Muscle of back (tissue), 11 donors: ENCODE data around the gene LBX1. TPM values are rescaled to one million over a fixed set of nuclear protein-coding genes. Genes with fewer than 3 reads are reported as not detected.
"Not testable (repeated sequence)": the region's sequence is repeated elsewhere in the genome, so short reads cannot be mapped to it uniquely, and the experiment has no call there.

ENCODE experiments used
- DNase-seq, 3 donors: peaks; one replicate each; pipeline versions ENCODE4 v3.0.0 to v3.0.0-alpha.2; 2013
- polyA plus RNA-seq, 10 donors: library from polyadenylated mRNA; unstranded; fragments of 120-200 nt; gene quantifications; one replicate each; pipeline ENCODE4 v1.2.1, GENCODE V29; 2013; ENCODE audit not compliant: insufficient read length in 10 of 10

LBX1 gene
- polyA plus RNA-seq, 10 donors, result 1.1 to 9.5 (median 2.2) TPM

DNA sequence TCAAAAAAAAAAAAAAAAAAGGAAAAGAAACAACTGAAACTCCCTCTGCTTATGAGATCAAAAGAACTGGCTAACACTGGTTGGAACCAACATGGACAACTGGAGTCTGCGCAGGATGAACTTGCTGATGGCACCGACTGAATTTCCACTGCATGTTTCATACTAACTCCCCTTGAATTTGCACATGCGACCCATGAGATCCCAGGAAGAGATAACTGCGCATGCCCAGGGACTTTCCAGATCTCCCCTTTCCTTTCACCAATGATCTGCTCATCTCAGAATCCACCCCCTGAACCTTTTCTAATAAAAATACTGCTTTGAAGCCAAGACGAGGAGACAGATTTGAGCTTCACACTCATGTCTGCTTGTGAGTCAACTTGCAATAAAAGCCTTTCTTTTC is 20.7 kb downstream of the LBX1 start:
- DNase-seq, result no peak

DNA sequence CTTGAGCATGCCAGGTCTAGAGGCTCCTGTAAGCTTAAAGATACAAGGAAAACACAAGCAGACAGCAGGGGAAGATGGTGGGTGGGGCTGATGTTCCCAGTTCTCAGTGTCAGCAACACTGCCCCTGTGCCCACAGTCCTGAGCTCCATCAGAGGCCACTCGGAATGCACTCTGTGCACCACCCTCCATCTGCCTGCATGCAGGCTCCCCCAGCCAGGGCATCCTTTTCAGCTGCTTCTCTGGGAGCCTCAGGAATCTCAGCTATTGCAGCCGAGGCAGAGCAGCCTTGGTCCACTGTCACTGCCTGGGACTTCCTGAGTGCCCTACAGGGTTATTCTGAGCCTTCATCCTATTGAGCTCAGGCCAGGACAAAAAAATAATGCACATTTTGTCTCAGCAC is 22.2 kb downstream of the LBX1 start:
- no peak for DNase-seq

DNA sequence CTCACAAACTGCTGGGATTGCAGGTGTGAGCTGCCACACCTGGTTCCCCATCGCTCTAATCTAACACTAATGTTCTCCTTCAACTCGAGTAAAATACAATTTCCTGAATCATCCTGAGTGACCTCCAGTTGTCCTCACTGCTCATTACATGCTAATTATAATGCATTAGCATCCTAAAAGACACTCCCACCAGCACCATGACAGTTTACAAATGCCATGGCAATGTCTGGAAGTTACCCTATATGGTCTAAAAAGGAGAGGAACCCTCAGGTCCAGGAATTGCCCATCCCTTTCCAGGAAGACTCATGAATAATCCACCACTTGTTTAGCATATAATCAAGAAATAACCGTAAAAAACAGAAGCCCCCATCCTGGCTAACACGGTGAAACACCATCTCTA is 26.6 kb downstream of the LBX1 start:
- not testable (repeated sequence) for DNase-seq

DNA sequence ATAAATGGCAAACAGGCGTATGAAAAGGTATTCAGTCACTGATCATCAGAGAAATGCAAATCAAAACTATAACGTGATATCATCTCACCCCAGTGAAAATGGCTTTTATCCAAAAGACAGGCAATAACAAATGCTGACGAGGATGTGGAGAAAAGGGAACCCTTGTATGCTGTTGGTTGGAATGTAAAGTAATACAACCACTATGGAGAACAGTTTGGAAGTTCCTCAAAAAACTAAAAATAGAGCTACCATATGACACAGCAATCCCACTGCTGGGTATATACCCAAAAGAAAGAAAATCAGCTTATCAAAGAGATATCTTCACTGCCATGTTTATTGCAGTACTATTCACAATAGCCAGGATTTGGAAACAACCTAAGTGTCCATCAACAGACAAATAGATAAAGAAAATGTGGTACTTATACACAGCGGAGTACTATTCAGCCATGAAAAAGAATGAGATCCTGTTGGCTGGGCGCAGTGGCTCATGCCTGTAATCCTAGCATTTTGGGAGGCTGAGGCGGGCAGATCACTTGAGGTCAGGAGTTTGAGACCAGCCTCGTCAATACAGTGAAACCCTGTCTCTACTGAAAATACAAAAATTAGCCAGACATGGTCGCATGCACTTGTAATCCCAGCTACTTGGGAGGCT is 30.8 kb downstream of the LBX1 start:
- DNase-seq, result not testable (repeated sequence)

DNA sequence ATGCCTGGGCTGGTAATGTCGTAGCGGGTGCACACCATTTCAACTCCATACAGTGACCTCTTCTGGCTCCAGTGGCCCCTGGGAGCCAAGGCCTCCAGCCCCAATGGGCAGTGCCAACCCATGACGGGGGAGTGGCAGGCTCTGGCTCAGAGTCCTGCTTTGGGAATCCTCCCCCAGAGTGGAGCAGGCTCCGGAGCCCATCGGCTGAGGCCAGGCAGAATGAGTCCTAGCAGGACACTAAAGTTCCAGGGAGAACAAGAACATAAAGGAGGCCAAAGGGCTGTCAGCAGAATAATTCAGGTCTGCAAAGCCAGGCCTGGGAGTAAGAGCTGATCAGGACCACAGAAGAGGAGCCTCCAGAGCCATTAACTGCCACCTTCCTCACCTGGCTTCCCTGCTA is 33.3 kb downstream of the LBX1 start:
- DNase-seq, result no peak

- DNase-seq, result no peak
Measured at GRCh38 chr10:101189461-101190401, 39.5 kb downstream of the LBX1 start.

DNA sequence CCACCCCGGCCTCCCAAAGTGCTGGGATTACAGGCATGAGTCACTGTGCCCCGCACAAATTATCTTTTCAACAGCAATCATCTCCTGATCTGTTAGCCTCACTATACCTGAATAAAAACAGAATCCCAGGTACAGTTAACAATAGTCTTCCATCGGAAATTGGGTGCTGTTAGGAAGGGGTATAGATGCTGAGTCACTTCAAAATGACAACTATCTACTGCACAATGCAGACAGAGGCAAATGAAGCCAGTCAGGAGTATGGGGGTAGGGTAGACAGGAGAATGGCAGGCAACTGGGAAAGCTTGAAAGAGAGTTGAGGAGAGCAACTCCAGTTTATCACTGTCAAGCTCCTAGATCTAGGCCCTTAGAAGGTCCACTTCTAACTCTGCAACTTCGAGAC is 40.3 kb downstream of the LBX1 start:
- DNase-seq, result no peak

GRCh38 chr10:101183458-101184183 is 45.6 kb downstream of the LBX1 start:
- no peak for DNase-seq

DNA sequence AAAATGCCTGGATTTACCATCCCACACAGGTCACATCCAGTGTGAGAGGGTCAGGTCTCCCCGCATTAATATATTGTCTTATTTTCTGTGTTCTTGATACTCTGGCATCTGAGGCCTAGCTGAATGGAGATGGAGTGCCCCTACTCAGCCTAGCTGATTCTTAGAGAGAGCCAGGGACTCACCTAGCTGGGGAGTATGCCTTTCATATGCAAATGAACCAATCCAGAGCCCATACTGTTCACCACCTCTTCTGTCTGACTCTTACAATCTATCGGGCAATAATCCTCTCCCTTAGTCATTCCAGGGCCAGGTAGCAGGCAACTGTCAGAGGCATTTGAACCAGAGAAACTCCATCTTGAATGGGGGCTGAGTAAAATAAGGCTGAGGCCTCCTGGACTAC is 46.3 kb downstream of the LBX1 start:
- no peak for DNase-seq

Other genes starting within 250 kb of the LBX1 start
- gene MRPL43, start 242.0 kb downstream of the LBX1 start, polyA plus RNA-seq, result 10 to 100 TPM; 56.1 to 74.6 (median 65.6) TPM
- gene TWNK, start 241.9 kb downstream of the LBX1 start, polyA plus RNA-seq, result 10 to 100 TPM in 3 of 10 donors, 1 to 10 TPM in 7; 7.1 to 15.4 (median 9.5) TPM
- 10 to 100 TPM; 37.8 to 59.7 (median 52.7) TPM for gene LZTS2, start 229.7 kb downstream of the LBX1 start, polyA plus RNA-seq
- 1 to 10 TPM in 7 of 10 donors, under 1 TPM in 3; 0.43 to 1.5 (median 1.2) TPM for gene PDZD7, start 198.3 kb downstream of the LBX1 start, polyA plus RNA-seq
- 10 to 100 TPM; 16.6 to 33.6 (median 24.6) TPM for gene SFXN3, start 198.2 kb downstream of the LBX1 start, polyA plus RNA-seq
- 10 to 100 TPM; 22.4 to 43.8 (median 28.3) TPM for gene KAZALD1, start 167.5 kb downstream of the LBX1 start, polyA plus RNA-seq
- not detected for gene TLX1, start 98.2 kb downstream of the LBX1 start, polyA plus RNA-seq
- 10 to 100 TPM; 18.3 to 36.6 (median 23.1) TPM for gene BTRC, start 124.7 kb upstream of the LBX1 start, polyA plus RNA-seq